Kidney glomerular epithelial cell (primary cell): ENCODE results near the gene CCL13.

Experiments
- DNase-seq: peaks from one replicate; lab custom pipeline; 2025; lab: John Stamatoyannopoulos, UW

CCL13 gene

DNA sequence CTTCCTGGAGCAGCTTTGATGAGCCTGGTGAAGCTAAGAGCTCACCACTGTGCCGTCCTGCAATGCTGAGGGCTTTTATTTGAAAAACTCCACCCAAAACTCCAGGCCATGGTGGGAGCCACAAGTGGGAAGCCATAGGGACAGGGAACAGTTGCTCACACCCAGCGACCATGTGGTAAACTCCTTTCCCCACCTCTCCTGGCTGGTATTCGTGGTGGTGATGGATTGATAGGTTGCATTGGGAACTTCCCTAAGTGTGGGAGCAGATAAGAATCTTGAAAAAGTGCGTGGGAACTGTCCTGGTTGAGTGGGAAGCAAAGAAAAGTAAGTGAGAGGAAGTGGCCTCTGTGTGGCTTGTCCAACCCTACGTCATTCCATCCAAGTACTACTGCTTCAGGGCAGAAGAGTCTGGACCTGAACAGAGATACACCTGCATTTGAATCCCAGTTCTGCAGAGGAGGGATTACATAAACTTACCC lies 6.9 kb downstream of the CCL13 start, which contains the start of gene CCL1:
TSS of gene CCL1 (minus strand) at position 51 of the 479 bp plus-strand sequence. CDS start 72 bp downstream, outside the sequence.
- no peak for DNase-seq

DNA sequence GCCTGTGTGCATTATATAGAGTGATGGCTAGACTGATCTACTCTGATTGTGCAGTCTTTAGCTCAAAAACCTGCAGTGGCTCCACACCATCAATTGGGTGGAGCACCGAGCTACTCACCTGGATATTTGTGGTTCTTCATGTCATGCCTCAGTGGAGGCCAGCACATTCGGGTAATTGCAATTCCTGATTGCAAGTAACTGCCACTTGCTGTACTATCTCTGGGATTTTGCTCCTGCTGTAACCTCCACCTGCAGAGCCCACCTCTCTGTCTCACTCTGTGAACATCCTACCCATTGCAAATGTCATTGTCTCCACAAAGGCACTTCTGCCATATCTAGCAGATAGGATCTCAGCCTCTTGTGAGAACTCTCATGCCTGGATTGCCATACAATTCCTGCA lies 8.5 kb downstream of the CCL13 start:
- DNase-seq = no peak

DNA sequence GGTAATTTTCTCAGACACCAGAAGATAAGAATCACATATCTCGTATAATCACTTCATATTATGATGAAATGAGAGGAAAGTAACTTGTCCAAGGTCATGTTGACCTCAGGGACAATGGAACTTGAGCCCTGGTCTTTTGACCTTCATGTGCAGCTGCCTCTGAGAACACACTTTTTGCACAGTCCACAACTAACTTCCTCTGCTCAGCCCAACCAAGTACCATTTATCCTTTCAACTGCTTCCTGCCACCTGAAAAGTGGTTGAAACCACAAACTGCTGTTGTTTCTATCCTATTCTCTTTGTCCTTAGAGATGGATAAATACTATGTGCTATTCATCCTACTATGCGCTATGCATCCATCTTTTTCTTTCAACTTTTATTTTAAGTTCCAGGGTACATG lies 9.1 kb downstream of the CCL13 start:
- DNase-seq = no peak

DNA sequence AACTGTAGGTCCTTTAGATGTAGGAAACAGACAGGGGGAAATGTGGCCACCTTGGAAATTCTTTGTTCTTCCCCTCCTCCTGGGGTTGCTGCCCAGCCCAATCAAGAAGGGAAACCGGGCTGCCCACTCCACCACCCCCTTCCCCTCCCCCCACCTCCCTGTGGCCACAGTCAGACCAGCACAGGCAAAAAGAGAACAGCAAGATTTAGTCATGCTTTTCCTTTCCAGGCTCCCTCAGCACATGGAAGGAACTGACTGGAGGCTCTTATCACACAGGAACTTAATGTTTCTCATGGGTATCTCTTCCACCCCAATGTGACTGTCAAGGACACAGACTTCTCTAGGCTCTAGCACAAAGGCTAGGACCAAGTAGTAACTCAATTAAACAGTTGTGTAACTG lies 9.7 kb downstream of the CCL13 start:
- no peak for DNase-seq

DNA sequence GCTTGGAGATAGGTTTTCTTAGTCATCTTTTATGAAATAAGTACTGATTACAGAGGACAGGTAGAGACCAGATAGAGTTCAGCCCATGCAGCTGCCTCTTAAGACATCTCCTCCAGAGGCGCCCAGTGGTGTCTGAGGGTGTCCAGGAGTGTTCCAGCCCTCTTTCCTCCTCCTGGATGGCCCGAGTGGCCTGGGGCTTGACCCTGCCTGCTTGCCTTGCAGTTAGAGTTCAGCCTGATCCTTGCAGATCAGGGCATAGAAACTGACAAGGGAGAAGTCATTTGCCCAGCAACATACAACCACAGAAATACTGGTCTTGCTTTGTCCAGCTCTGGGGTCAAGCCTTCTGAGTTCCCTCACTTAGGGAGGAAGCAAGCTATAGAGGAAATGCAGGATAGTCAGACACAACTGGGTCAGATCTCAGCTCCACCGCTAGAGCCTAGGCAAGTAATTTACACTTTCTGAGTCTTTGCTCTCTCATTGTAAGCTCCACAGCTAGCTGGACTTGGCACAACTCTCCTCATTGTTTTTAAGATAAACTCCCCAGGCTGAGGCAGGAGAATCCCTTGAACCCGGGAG lies 10.3 kb downstream of the CCL13 start:
- no peak for DNase-seq

DNA sequence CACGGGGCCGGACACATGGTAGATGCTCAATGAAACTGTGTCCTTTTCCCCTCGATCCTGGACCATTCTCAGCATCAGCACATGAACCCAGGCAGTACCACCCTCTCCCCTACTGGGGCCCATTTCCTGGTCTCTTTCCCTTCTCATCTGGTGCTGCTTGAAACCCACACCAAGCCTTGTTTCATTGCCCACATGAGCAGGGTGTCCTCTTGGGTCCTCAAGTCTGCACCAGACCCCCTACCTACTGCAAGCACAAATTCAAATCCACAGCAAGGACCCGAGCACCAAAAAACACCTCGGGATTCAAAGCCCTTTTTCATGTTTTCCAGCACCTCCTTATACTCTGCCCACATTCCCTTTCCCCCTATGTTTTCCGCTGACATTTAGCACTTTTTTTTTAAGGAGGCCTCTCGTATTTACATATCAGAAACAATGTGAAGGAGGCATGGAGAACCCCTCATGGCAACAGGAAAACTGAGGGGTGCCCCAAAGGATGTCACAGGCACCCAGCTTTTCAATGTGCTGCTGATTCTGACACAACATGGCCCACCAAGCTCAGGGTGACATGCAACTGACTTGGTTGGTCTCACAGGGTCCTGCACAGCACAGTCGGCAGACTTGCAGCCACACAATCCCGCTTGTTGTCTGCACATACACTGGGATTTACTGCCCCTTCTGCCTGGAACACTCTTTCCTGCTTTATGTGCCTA lies 11.4 kb downstream of the CCL13 start:
- DNase-seq = no peak

DNA sequence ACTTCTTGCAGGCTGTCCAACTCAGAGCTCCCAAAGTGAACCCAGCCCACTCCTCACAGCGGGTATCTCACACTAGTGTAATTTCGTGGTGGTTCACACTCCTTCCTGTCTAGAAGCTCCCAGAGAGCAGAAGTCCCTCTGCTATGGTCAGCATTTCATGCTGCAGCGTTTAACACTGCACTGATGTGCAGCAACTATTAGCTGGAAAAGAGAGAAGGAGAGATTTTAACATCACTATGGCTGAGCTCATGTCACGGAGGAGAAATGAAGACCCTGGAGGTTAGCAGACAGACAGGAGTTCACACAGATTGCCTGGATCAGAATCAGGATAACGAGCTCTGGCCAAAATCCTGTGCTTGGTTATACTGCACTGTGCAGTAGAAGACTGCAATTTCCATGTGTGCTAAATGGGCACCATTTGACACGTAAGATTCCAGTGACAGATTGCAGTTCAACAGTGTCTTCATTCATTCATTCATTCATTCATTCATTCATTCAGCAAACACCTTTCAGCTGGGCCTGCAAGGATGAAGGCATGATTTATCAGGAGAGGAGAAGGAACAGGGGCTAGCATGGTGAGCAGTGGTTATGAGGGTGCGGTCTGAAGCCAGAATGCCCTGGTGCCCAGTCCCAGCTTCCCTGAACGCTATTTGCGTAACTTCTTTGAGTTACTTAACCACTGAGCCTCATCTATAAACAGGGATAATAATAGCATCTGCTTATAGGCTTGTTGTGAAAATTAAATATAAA lies 12.1 kb downstream of the CCL13 start:
- DNase-seq = no peak

DNA sequence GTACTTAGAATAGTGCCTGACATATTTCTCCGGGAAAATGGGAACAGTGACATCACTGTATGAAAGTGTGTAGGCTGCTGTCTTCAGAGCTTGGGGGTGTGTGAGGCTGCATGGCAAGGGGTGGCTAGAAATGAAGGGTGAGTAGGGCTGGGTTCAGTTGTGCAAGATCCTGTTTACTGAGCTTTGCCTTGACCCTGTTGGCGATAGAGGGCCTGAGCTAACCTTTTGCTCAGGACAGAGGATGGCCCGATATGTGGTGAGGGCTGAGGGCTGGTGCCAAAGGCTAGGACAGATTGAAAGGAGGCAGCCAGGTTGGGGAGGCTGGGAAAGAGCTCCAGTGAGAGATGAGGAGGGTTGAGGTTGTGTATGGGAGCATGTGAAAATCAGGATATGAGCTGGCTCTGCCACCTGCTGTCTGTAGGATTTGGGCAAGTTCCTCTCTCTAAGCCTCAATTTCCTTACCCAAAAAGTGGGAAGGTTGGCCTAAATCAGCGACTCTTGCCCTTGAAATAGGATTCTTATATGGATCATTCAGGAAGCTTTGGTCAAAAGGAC lies 12.7 kb downstream of the CCL13 start:
- no peak for DNase-seq

DNA sequence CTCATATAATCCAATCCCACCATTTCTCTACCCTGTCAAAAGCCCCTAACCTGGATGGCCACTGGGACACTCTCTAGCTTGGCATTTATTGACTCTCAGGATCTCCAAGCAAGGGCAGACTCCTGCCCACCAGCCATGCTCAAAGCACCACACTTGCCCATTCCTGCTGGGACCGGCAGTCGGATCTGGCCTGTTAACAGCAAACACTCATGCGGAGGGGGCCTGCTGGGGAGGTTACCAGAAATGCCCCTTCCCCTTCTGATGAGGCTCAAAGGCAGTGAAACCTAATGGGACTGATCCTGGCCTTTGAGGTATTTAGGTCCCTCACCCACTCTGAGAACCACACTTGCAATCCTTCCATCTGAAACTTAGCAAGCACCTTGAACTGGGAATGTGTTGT lies 13.3 kb downstream of the CCL13 start:
- no peak for DNase-seq

DNA sequence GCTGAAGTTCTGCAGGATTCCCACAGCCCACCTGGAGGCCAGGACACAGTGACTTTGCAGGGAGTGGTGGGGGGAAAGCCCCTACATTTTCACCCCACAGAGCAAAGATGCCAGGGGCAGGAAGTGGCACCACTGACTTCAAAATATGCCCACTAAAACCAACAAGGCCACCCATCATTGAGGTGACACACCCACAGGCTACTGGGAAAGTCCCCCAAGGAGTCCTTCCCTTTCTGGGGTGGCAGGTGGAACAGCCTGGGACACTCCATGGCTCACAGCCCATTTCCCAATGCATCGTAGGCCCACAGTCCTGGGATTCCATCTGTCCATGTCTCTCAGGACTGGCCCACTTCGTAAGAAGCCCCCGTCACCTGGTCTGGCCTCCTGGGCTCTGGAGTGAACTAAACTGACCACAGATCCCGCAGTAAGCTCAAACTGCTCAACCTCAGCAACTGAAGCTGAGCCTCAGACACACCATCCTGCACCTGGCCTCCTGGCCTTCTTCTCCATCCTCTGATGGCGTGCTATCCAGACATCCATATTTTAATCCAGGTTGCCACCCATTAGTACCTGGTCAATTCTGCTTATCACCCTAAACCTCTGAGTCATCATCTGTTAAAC lies 14.2 kb downstream of the CCL13 start:
- DNase-seq = no peak

DNA sequence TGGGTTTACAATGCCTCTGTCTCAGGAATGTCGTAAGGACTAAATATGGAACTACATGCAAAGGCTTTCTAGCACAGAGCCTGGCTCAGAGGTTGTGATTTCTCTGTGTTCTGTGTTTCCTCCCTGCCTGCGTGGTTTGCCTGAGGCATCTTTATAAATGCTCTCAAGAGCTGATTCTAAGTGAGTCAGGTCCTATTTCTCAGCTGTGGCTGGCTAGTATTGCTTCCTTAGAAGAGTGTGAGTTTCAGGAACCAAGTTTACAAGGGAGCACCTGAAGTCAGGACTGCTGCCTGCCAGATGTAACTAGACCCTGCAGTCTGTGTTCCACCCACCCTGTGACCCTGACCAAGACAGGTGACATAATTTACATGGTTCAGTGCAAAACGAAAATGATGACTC lies 14.7 kb downstream of the CCL13 start:
- no peak for DNase-seq

DNA sequence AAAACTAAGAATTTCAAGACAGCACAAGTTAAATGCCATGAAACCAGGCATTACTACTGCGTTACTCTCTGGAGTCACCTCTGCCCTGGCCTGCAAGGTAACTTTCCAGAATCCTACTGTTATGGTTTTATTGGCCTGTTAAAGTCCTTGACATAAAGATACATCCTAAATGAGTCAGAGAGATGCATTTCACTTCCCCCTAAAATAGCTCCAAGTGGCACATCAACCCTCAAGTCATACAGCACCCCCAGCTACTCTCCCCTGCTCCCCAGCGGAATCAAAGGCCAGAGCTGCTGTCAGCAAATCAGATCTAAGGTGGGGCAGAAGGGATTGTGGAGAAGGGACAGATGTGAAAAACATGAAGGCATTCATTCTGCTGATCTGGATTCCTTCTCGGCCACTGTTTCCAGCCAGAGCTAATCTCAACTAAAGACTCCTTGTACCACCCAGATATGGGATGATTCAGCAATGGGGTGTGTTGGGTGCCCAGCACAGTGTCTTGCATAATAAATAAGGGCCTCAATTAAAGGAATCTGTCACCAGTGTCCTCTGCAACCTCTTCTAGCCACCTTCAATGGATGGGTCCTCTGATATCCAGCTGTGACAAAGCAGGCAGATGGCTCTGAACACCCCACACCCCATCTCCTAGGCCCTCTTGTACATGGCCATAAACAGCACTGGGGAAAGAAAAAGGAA lies 15.3 kb downstream of the CCL13 start:
- DNase-seq = no peak

DNA sequence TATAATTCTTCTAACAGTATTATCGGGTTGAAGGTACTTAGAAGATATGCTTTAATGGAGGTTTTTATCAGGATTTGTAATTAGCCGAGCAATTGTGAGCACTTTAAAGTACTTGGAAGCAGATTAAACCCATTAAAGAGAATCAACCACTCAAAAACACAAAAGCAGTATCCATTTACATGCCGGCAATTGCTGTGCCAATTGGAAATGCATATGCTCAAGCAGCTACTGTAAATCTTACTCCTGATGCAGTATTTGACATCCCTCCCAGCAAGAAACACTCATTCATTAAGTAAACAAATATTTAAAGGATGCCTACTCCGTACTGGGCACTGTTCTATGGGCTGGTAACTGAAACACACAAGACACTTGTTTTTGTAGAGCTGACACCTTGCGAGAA lies 18.2 kb downstream of the CCL13 start:
- DNase-seq = no peak

DNA sequence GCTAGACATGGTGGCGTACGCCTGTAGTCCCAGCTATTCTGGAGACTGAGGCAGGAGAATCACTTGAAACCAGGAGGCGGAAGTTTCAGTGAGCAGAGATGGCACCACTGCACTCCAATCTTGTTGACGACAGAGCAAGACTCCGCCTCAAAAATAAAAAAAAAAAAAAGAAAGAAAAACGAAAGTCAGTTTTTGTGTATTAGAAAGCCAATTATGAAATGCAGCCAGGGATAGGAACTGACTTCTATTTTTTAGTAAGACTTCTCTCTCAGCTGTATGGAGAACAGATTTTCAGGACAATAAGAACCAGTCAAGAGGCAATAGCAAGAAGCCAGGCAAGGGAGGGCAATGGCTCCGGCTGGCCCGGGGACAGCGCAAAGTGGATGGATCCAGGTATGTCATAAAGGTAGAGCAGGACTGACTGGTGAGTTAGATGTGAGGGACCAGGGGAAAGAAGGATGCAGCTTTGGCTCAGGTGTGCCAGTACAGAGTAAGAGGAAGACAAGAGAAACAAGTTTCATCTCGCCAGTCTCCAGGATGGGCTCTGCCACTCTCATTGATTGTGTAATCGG lies 19.2 kb downstream of the CCL13 start:
- no peak for DNase-seq

DNA sequence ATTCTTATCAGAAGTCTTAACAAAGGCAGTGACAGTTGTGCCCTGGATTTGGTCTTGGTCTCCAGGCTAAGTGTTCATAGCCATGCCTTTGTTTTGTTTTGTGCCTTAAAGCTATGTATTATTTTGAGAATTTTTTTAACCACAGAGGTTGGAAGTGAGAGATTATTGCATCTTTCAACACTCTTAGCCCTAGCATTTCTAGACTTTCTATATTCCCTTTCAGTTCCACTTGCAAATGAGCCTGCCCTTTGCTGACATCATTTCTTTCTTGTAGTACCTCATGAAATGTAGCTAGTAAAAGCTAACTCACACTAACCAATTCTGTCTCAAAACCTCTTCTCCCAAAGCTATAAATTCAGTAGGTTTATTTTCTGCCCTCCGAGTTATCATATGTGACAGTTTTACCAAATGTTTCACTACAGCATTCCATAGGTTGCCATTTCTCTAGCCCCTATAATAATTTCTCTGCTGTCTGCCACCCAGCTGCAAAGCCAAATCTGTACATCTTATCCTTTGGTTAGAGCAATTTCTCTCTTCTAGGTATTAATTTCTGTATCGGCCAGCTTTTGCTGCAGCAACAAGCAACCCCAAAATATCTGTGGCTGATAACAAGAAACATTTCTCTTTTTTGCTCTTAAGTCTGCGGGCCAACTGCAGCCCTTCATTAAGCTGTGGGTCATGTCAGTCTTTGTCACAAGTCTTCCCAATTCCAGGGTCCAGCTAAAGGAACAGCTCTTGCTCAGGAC lies 21.0 kb downstream of the CCL13 start:
- no peak for DNase-seq

DNA sequence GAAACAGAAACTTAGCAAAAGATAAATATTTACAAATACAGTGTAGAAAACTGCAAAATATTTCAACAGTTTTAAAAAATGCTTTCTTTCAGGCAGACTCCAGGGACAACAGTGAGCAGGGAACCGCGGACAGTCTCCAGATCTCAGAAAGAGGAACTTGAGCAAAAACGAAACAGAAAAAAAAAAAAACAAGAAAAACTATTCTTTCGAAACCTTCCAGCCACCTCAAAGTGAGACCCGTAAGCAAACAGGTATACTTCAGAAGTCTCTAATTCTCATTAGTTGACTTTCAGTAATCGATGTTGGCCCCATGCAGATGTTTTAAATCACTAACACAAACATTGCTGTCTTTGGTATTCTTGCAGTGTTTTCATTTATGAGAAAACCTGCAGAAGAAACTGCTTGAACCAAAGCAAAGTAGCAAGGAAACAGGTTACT lies 22.4 kb downstream of the CCL13 start:
- no peak for DNase-seq

DNA sequence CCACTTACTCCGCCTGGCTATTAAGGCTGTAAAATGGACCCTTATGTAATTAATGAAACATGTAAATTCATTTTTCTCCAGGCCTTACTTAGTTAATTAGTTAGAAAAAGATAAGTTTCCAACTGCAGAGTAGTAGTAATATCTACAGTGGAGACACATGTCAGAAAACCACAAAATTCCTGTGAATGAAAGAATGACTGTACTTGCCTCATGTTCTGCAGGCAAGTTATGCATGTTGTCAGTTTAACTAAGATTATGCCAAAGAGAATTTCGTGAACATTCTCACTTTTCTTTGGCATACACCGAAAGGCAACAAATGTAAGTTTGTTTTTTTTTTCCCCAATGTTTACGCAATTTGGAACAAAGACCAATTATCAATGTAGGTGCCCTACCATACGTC lies 23.6 kb downstream of the CCL13 start:
- no peak for DNase-seq

DNA sequence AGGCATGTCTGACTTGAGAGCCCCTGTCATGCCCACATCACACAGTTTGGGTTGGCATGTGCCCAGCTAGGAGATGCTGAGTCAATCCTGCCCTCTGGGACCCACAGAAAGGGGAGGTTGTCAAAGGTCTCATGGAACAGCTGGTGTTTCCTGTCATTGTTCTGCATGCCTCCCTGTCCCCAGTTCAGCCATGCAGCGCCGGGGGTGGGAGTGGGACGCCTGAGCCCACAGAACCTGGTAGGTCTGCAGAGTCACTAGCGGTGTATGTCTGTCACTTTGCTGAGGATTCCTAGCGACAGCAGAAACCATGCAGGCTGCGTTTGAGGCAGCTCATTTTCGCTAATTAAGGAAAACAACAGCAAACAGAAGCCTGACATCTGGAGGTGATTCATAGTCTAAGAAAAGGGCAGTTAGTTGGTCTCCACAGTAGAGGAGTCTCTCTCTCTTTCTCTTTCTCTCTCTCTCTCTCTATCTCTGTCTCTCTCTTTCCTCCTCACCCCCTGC lies 26.4 kb downstream of the CCL13 start:
- DNase-seq = no peak

DNA sequence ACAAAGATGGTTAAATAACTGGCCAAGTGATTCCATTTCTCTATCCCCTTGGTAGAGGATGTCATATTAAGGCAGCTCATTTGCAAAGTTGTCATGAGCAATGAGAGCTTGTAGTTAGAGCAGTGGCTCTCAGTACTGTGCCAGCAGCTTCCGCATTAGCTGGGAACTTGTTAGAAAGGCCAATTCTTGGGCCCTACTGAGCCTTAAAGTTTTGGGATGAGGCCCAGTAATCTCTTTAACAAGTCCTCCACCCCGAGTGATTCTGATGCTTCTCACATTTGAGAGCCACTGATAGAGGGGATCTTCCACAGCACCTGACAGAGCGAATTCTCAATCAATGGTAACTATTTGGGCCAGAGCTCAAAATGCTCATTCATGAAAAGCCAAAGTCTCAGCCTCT lies 26.9 kb downstream of the CCL13 start:
- no peak for DNase-seq

DNA sequence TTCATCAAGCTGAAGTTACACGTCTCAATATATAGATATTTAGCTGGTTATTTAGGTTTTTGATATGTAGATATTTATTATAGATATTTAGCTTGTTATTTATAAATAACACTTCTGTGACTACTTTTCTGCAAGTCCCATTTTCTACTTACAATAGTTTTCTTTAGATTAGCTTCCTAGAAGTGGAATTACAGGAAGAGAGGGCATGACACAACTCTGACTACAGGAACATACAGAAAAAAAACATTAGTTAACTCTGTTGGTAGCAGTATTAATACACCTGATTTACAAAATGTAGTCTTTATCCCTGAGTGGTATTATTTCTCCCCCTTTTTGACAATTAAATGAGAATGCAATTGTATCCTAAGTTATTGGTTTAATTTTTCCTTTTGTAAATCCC lies 28.0 kb downstream of the CCL13 start:
- no peak for DNase-seq
